GM18507 (cell line): Measurements from ENCODE around the gene GUCA2A.

ENCODE experiments used
- DNase-seq: peaks from one replicate; pipeline ENCODE4 v3.0.0; 2011; ENCODE audit warnings: low read depth; ENCODE audit not compliant: insufficient read length; ENCODE audit errors: extremely low spot score
- FAIRE-seq: peaks from 2 replicates; lab custom pipeline; 2011; peaks lifted over from hg19 to GRCh38; lab: Jason Lieb, UNC

The GUCA2A gene

GRCh38 chr1:42178249-42178648 is 13.7 kb upstream of the GUCA2A start:
- FAIRE-seq (no peak), DNase-seq (no peak)

- DNase-seq (no peak), FAIRE-seq (no peak)
Measured at GRCh38 chr1:42177541-42177981, 13.0 kb upstream of the GUCA2A start.

- peak; percentile 42 for FAIRE-seq
- DNase-seq = peak; percentile 22
Measured at GRCh38 chr1:42176902-42177519, 12.5 kb upstream of the GUCA2A start.

GRCh38 chr1:42175314-42176054 is 10.9 kb upstream of the GUCA2A start:
- DNase-seq (no peak), FAIRE-seq (no peak)

GRCh38 chr1:42173961-42174735 is 9.6 kb upstream of the GUCA2A start:
- FAIRE-seq (no peak), DNase-seq (no peak)

- FAIRE-seq = peak; percentile 71
- peak; percentile 59 for DNase-seq
Measured at GRCh38 chr1:42173155-42173933, 8.8 kb upstream of the GUCA2A start.

GRCh38 chr1:42172381-42173133 is 8.0 kb upstream of the GUCA2A start:
- FAIRE-seq (no peak), DNase-seq (no peak)

- FAIRE-seq (no peak), DNase-seq (no peak)
Measured at GRCh38 chr1:42171679-42172266, 7.2 kb upstream of the GUCA2A start.

GRCh38 chr1:42170779-42171621 is 6.5 kb upstream of the GUCA2A start:
- FAIRE-seq = no peak
- no peak for DNase-seq

GRCh38 chr1:42168763-42169162 is 4.2 kb upstream of the GUCA2A start:
- FAIRE-seq = no peak
- DNase-seq = no peak

GRCh38 chr1:42168391-42168670 is 3.8 kb upstream of the GUCA2A start:
- FAIRE-seq = no peak
- no peak for DNase-seq

- FAIRE-seq = no peak
- DNase-seq = no peak
Measured at GRCh38 chr1:42167611-42168390, 3.3 kb upstream of the GUCA2A start.

- DNase-seq (no peak), FAIRE-seq (no peak)
Measured at GRCh38 chr1:42165511-42166210, 1.1 kb upstream of the GUCA2A start.

GRCh38 chr1:42163536-42164503 is 725 bp downstream of the GUCA2A start:
- FAIRE-seq (no peak), DNase-seq (no peak)

- DNase-seq = no peak
- FAIRE-seq = no peak
Measured at GRCh38 chr1:42163114-42163513, 1.4 kb downstream of the GUCA2A start.

- FAIRE-seq = no peak
- DNase-seq = no peak
Measured at GRCh38 chr1:42162181-42162580, 2.4 kb downstream of the GUCA2A start.
